H9 (cell line): ENCODE data around the gene EML4. TPM values are rescaled to one million over a fixed set of nuclear protein-coding genes. Genes with fewer than 3 reads are reported as not detected.

ENCODE experiments used
- DNase-seq: peaks from one replicate; pipeline ENCODE4 v3.0.0-alpha.2; 2017
- H2AFZ ChIP-seq: one replicate; pipeline ENCODE4 v1.6.1; 2013; ENCODE audit warnings: mild to moderate bottlenecking, low read length, control low read depth, moderate library complexity
- H2AK5ac ChIP-seq: 2 replicates; pipeline ENCODE4 v1.6.1; 2013; ENCODE audit warnings: low read length, control low read depth, mixed read lengths; ENCODE audit not compliant: insufficient read length
- H2BK120ac ChIP-seq: one replicate; pipeline ENCODE4 v1.6.1; 2013; ENCODE audit warnings: low read depth, mild to moderate bottlenecking, low read length, control low read depth, inconsistent platforms; ENCODE audit not compliant: poor library complexity, severe bottlenecking
- H2BK12ac ChIP-seq: 2 replicates; pipeline ENCODE4 v1.6.1; 2013; ENCODE audit warnings: low read length, control low read depth, mixed read lengths, low read depth; ENCODE audit not compliant: insufficient read length
- H2BK15ac ChIP-seq: 2 replicates; pipeline ENCODE4 v1.6.1; 2013; ENCODE audit warnings: low read depth, low read length, control low read depth
- H2BK20ac ChIP-seq: one replicate; pipeline ENCODE4 v1.6.1; 2013; ENCODE audit warnings: low read depth, mild to moderate bottlenecking, low read length, control low read depth, inconsistent platforms; ENCODE audit not compliant: poor library complexity, severe bottlenecking
- H2BK5ac ChIP-seq: 2 replicates; pipeline ENCODE4 v1.6.1; 2013; ENCODE audit warnings: low read length, control low read depth, mixed read lengths; ENCODE audit not compliant: insufficient read length
- H3K14ac ChIP-seq: 2 replicates; pipeline ENCODE4 v1.6.1; 2013; ENCODE audit warnings: low read length, control low read depth; ENCODE audit not compliant: insufficient read depth
- H3K18ac ChIP-seq: 2 replicates; pipeline ENCODE4 v1.6.1; 2013; ENCODE audit warnings: low read depth, mild to moderate bottlenecking, mixed read lengths, low read length, control low read depth; ENCODE audit not compliant: insufficient read length
- H3K23ac ChIP-seq: 2 replicates; pipeline ENCODE4 v1.6.1; 2013; ENCODE audit warnings: low read length, control low read depth, mixed read lengths, low read depth; ENCODE audit not compliant: insufficient read length
- H3K23me2 ChIP-seq: 2 replicates; pipeline ENCODE4 v1.6.1; 2013; ENCODE audit warnings: low read depth, mild to moderate bottlenecking, mixed read lengths, low read length, control low read depth; ENCODE audit not compliant: insufficient read length, poor library complexity, severe bottlenecking
- H3K27ac ChIP-seq: 2 replicates; pipeline ENCODE4 v1.5.1; 2013; ENCODE audit warnings: low read length, control low read depth, mixed read lengths, low read depth; ENCODE audit not compliant: insufficient read length
- H3K27me3 ChIP-seq: 2 replicates; pipeline ENCODE4 v1.6.1; 2013; ENCODE audit warnings: low read length, control low read depth, inconsistent platforms; ENCODE audit not compliant: insufficient read depth
- H3K4ac ChIP-seq: 2 replicates; pipeline ENCODE4 v1.6.1; 2013; ENCODE audit warnings: low read depth, mild to moderate bottlenecking, control low read depth, inconsistent platforms, low read length, moderate library complexity
- H3K4me1 ChIP-seq: 2 replicates; pipeline ENCODE4 v1.6.1; 2013; ENCODE audit warnings: low read length, control low read depth, inconsistent platforms; ENCODE audit not compliant: insufficient read depth
- H3K4me2 ChIP-seq: 2 replicates; pipeline ENCODE4 v1.6.1; 2013; ENCODE audit warnings: low read length, control low read depth, mixed read lengths; ENCODE audit not compliant: insufficient read length, insufficient read depth
- H3K56ac ChIP-seq: 2 replicates; pipeline ENCODE4 v1.6.1; 2013; ENCODE audit warnings: low read depth, mild to moderate bottlenecking, mixed read lengths, low read length, control low read depth; ENCODE audit not compliant: insufficient read length
- H3K79me1 ChIP-seq: 2 replicates; pipeline ENCODE4 v1.6.1; 2013; ENCODE audit warnings: low read depth, mild to moderate bottlenecking, moderate library complexity, low read length, control low read depth, inconsistent platforms; ENCODE audit not compliant: insufficient read depth, poor library complexity, severe bottlenecking
- H3K79me2 ChIP-seq: 2 replicates; pipeline ENCODE4 v1.6.1; 2013; ENCODE audit warnings: low read length, control low read depth, inconsistent platforms; ENCODE audit not compliant: insufficient read depth
- H3K9ac ChIP-seq: 2 replicates; pipeline ENCODE4 v1.6.1; 2013; ENCODE audit warnings: low read length, control low read depth, mixed read lengths; ENCODE audit not compliant: insufficient read length; ENCODE audit errors: extremely low read depth
- H3K9me3 ChIP-seq: one replicate; pipeline ENCODE4 v1.6.1; 2013; ENCODE audit warnings: low read depth, low read length, inconsistent platforms; ENCODE audit not compliant: control insufficient read depth
- H3T11ph ChIP-seq: one replicate; pipeline ENCODE4 v1.6.1; 2013; ENCODE audit warnings: mild to moderate bottlenecking, low read length, control low read depth, inconsistent platforms
- H4K20me1 ChIP-seq: one replicate; pipeline ENCODE4 v1.6.1; 2013; ENCODE audit not compliant: control insufficient read depth, insufficient read length, insufficient read depth
- H4K5ac ChIP-seq: 2 replicates; pipeline ENCODE4 v1.6.1; 2013; ENCODE audit warnings: low read depth, mild to moderate bottlenecking, mixed read lengths, low read length, control low read depth; ENCODE audit not compliant: insufficient read length
- H4K8ac ChIP-seq: replicated peaks from 2 replicates; pipeline ENCODE4 v1.6.1; 2013; ENCODE audit warnings: low read length, control low read depth, mixed read lengths, low read depth; ENCODE audit not compliant: insufficient read length
- H4K91ac ChIP-seq: 2 replicates; pipeline ENCODE4 v1.6.1; 2013; ENCODE audit warnings: low read depth, mild to moderate bottlenecking, moderate library complexity, mixed read lengths, low read length, control low read depth; ENCODE audit not compliant: insufficient read length
- H3K27ac Mint-ChIP-seq, 3 experiments: 2 replicates in 2 of 3; 3 replicates in 1 of 3; pipeline ENCODE4 v1.8.0; 2020 to 2021; ENCODE audit warnings: mixed read lengths in 3 of 3, mild to moderate bottlenecking in 1 of 3, moderate library complexity in 1 of 3
- H3K27me3 Mint-ChIP-seq: 2 replicates; pipeline ENCODE4 v1.8.0; 2021; ENCODE audit warnings: low read depth, mild to moderate bottlenecking, moderate library complexity, mixed read lengths
- H3K36me3 Mint-ChIP-seq, 3 experiments: 2 replicates in 2 of 3; 3 replicates in 1 of 3; pipeline ENCODE4 v1.8.0; 2020 to 2021; ENCODE audit warnings: low read depth in 3 of 3, mixed read lengths in 3 of 3; ENCODE audit not compliant: insufficient read depth in 1 of 3
- H3K4me1 Mint-ChIP-seq, 2 experiments: 2 replicates each; pipeline ENCODE4 v1.8.0; 2020; ENCODE audit warnings: mixed read lengths in 2 of 2
- H3K4me3 Mint-ChIP-seq, 2 experiments: 2 replicates in 1 of 2; 3 replicates in 1 of 2; pipeline ENCODE4 v1.8.0; 2020 to 2021; ENCODE audit warnings: mild to moderate bottlenecking in 2 of 2, mixed read lengths in 2 of 2, moderate library complexity in 1 of 2
- H3K9me3 Mint-ChIP-seq, 2 experiments: 2 replicates in 1 of 2; 3 replicates in 1 of 2; pipeline ENCODE4 v1.8.0; 2020; ENCODE audit warnings: mild to moderate bottlenecking in 2 of 2, mixed read lengths in 2 of 2, moderate library complexity in 1 of 2
- WGBS: extraction: QIAGEN DNeasy Blood & Tissue Kit; methylation state at CpG from one replicate; pipeline ENCODE4 v1.1.7; 2013; ENCODE audit warnings: missing lambda C conversion rate, low lambda C conversion rate, mixed read lengths; ENCODE audit not compliant: insufficient read length; ENCODE audit errors: extremely low coverage; 5-methylcytosine and 5-hydroxymethylcytosine counted together
- total RNA-seq: library from RNA; stranded (reverse); gene quantifications from 2 replicates; pipeline ENCODE4 v1.2.1, GENCODE V29; 2021
- TF ChIP-seq, protein P1 (sequence below): fragments of 200-600 bp; sonication (generic); conservative IDR thresholded peaks from 3 replicates; pipeline ENCODE4 v1.8.0; 2021; ENCODE audit warnings: antibody characterized with exemption, mild to moderate bottlenecking

Gene EML4
- total RNA-seq, 1 experiment from 2014 or later = 68.6 TPM

DNA sequence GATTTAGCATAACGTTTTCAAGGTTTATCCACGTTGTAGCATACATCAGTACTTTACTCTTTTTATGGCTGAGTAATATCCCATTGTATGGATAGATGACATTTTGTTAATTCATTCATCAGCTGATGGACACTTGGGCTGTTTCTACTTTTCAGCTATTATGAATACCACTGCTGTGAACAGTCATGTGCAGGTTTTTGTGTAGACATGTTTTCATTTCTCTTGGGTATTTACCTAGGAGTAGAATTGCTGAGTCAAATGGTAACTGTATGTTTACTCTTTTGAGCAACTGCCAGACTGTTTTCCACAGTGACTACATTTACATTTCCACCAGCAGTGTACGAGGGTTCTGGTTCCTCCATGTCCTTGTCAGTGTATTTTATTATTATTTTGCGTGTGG is 158.0 kb downstream of the EML4 start:
- Histone ChIP-seq H3K23ac (no peak overlapping the region), H4K20me1 (no peaks in the 10 kb centered on the region), H3K4ac (no peak overlapping the region), H3K9ac (no peak overlapping the region), H3K4me1 (no peaks in the 10 kb centered on the region), H3T11ph (no peak overlapping the region), H2BK15ac (no peak overlapping the region), H2BK5ac (no peak overlapping the region), H2BK20ac (no peak overlapping the region), H2BK120ac (no peak overlapping the region), H3K79me1 (no peaks in the 10 kb centered on the region), H4K5ac (no peak overlapping the region), H3K79me2 (no peaks in the 10 kb centered on the region), H3K27ac (no peak overlapping the region), H3K27me3 (no peaks in the 10 kb centered on the region), H4K91ac (no peak overlapping the region), H3K9me3 (no peaks in the 10 kb centered on the region), H3K23me2 (no peaks in the 10 kb centered on the region), H3K14ac (no peak overlapping the region), H3K18ac (no peak overlapping the region), H4K8ac (no peak overlapping the region), H2AFZ (no peak overlapping the region), H3K4me2 (no peak overlapping the region), H2AK5ac (no peak overlapping the region), H2BK12ac (no peak overlapping the region), H3K56ac (no peak overlapping the region)
- WGBS = no CpG with 5 or more reads among the region's 4 CpGs
- Mint-ChIP-seq H3K4me1 (no peaks in the 10 kb centered on the region), H3K27ac (no peak overlapping the region), H3K27me3 (no peaks in the 10 kb centered on the region), H3K9me3 (no peaks in the 10 kb centered on the region), H3K36me3 (peaks cover 12 to 30% (median 23%) of the 10 kb centered on the region in 3 experiments; a peak in 6 of 7 replicates), H3K4me3 (no peak overlapping the region)
- TF ChIP-seq, protein P1, sequence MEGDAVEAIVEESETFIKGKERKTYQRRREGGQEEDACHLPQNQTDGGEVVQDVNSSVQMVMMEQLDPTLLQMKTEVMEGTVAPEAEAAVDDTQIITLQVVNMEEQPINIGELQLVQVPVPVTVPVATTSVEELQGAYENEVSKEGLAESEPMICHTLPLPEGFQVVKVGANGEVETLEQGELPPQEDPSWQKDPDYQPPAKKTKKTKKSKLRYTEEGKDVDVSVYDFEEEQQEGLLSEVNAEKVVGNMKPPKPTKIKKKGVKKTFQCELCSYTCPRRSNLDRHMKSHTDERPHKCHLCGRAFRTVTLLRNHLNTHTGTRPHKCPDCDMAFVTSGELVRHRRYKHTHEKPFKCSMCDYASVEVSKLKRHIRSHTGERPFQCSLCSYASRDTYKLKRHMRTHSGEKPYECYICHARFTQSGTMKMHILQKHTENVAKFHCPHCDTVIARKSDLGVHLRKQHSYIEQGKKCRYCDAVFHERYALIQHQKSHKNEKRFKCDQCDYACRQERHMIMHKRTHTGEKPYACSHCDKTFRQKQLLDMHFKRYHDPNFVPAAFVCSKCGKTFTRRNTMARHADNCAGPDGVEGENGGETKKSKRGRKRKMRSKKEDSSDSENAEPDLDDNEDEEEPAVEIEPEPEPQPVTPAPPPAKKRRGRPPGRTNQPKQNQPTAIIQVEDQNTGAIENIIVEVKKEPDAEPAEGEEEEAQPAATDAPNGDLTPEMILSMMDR = no peak
- no peak for DNase-seq
